Bone marrow (tissue), 2 donors: ENCODE measurements around the gene PHETA2.
"Not testable (repeated sequence)": the region's sequence is repeated elsewhere in the genome, so short reads cannot be mapped to it uniquely, and the experiment has no call there.

ENCODE experiments used
- DNase-seq, 2 donors: peaks; one replicate each; lab custom pipeline; 2025; lab: John Stamatoyannopoulos, UW

The PHETA2 gene

DNA sequence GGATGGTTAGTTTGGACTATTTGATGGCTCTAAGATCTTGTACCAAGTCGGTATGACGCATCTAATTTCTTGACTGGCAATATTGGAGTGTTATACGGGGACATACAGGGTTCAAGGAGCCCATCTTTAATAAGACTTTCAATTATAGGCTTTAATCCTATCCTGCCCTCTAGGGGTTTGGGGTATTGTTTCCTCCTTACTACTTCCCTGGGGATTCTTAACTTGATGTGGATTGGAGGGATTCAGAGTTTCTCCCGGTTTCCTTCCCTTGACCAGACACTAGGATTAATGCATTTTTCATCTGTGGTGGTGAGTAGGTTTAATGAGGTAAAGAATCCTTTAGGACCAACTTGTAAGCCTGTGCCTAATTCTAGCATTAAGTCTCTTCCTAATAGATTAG is 37.8 kb downstream of the PHETA2 start:
- DNase-seq: no peak

- not testable (repeated sequence) for DNase-seq
Observed at GRCh38 chr22:42112793-42113192, 38.7 kb downstream of the PHETA2 start.

- DNase-seq: no peak
Observed at GRCh38 chr22:42114721-42115120, 40.7 kb downstream of the PHETA2 start.

DNA sequence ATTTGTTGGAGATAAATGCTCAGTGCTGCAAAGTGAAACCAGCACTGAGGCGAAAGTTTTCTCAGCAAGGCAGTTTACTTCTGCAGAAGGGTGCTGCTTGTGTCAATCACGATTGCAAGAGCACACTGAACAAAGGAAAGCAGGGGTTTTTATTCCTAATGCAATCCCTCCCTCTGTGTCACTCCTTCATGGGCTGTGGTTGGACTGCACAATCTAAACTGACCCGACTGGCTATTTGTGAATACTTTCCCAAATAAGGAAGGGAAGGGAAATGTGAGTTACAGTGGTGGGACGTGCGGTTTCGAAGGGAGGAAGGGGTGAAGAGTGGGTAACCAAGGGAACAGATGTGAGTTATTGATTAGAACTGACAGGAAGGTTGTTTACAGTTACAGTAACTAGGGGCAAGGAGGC is 41.4 kb downstream of the PHETA2 start:
- DNase-seq: not testable (repeated sequence)

DNA sequence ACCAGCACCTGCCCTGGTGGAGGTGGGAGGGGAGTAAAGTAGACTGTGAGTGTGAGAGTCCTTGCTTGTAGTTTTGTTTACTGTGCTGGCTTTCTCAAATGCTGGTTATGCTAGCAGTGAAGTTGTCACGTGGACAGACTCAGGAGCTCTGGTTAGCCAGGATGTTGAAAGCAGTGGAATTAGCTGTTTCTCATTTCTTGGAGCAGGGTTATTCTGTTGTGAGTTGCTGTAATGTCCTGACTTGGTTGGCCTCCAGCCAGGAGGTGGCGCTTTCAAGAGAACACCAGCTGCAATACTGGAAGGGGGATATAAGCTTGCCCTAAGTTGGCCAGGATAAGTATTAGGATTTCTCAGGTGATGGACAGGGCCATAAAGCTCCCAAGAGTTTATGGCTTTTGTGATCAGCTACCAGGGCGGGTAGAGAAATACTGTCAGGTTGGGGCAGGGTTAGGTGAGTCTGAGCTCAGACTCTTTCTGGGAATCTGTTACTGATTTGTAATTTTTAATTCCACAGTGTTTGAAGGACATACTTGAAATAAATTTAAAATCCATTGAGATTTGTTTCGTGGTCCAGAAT is 42.9 kb downstream of the PHETA2 start:
- no peak for DNase-seq

- peak in 1 of 2 donors; percentile 26 for DNase-seq
Observed at GRCh38 chr22:42120231-42121021, 46.4 kb downstream of the PHETA2 start.

GRCh38 chr22:42123529-42123928 is 49.5 kb downstream of the PHETA2 start:
- not testable (repeated sequence) for DNase-seq

DNA sequence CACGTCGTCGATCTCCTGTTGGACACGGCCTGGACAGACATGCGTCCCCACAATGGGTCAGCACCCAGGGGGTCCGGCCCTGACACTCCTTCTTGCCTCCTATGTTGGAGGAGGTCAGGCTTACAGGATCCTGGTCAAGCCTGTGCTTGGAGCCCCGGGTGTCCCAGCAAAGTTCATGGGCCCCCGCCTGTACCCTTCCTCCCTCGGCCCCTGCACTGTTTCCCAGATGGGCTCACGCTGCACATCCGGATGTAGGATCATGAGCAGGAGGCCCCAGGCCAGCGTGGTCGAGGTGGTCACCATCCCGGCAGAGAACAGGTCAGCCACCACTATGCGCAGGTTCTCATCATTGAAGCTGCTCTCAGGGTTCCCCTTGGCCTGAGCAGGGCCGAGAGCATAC is 53.6 kb downstream of the PHETA2 start:
- DNase-seq: no peak

GRCh38 chr22:42128007-42128406 is 54.0 kb downstream of the PHETA2 start:
- not testable (repeated sequence) for DNase-seq
